ENCODE results near the gene TUBB. TPM values are rescaled to one million over a fixed set of nuclear protein-coding genes. Genes with fewer than 3 reads are reported as not detected.

The TUBB gene
- polyA plus RNA-seq, 1 of the 3 experiments (the other 2 are of a cell fraction), result 1,037 TPM

- H3F3A ChIP-seq (replicated peaks; ENCODE audit: insufficient read depth), result peaks cover 34% of the 10 kb centered on the region
- 64% methylated on average over 3 of the region's 3 CpGs for WGBS (ENCODE audit: low lambda C conversion rate)
- peak overlapping the region; percentile 85 for H2AFZ ChIP-seq (ENCODE audit: low read depth)
- CTCF ChIA-PET, result no interaction called here
- H3K9me3 ChIP-seq, result no peaks in the 10 kb centered on the region
- no peaks in the 10 kb centered on the region for H3K36me3 ChIP-seq (replicated peaks in 1 of 2; ENCODE audit: control insufficient read depth in 1 of 2, insufficient read depth in 2 of 2, low read length in 1 of 2)
- no peaks in the 10 kb centered on the region for H3K79me2 ChIP-seq (ENCODE audit: insufficient read depth)
- no peaks in the 10 kb centered on the region for H3K27me3 ChIP-seq (ENCODE audit: insufficient read depth)
- H4K20me1 ChIP-seq (ENCODE audit: insufficient read depth), result no peaks in the 10 kb centered on the region
- DNase-seq, result no peak
- no peak overlapping the region; a peak in 1 of 4 replicates for H3K4me3 ChIP-seq (ENCODE audit: low read depth in 2 of 2, low read length in 1 of 2)
- H3K4me2 ChIP-seq, result 0 out of 2 replicates have a peak overlapping the region, but pooled peaks have one; percentile 77
- peak overlapping the region; percentile 79 for H3K9ac ChIP-seq
- H3K27ac ChIP-seq (ENCODE audit: low read depth in 2 of 2, low read length in 1 of 2), result peak overlapping the region; percentile 89 to 99
- no peaks in the 10 kb centered on the region for H3K9me2 ChIP-seq
- POLR2A ChIA-PET, result interaction anchor here (0.8 kb wide), 1 partner anchor 11 kb away, joined by 3 read pairs; no protein-coding TSS in a partner anchor
- TF ChIP-seq EZH2phosphoT487 (IDR thresholded peaks at IDR 0.05; ENCODE audit: borderline replicate concordance, low read depth) (no peak), ELF1 (IDR thresholded peaks at IDR 0.05) (no peak), RAD21 (IDR thresholded peaks at IDR 0.05; ENCODE audit: low read length) (no peak), SMC3 (IDR thresholded peaks at IDR 0.05; ENCODE audit: low read depth, low read length) (no peak), CTCF (IDR thresholded peaks at IDR 0.05) (no peak), CHD2 (IDR thresholded peaks at IDR 0.05; ENCODE audit: low read length, partially characterized antibody) (no peak), MEF2A (IDR thresholded peaks at IDR 0.05; ENCODE audit: borderline replicate concordance, low read depth) (no peak), TAF1 (IDR thresholded peaks at IDR 0.05; ENCODE audit: borderline replicate concordance, low read depth, low read length) (no peak)
- peaks cover 21 to 35% of the 10 kb centered on the region in 2 experiments for H3K4me1 ChIP-seq (ENCODE audit: control insufficient read depth in 1 of 2, insufficient read depth in 2 of 2, low read depth in 1 of 2, low read length in 1 of 2)
Observed at GRCh38 chr6:30770592-30770991, 50.4 kb downstream of the TUBB start.

- Histone ChIP-seq H3K27me3 (ENCODE audit: insufficient read depth) (no peaks in the 10 kb centered on the region), H3F3A (replicated peaks; ENCODE audit: insufficient read depth) (peaks cover 12% of the 10 kb centered on the region), H3K9me2 (no peaks in the 10 kb centered on the region), H3K9ac (no peak overlapping the region), H3K79me2 (ENCODE audit: insufficient read depth) (no peaks in the 10 kb centered on the region), H3K4me3 (ENCODE audit: low read depth in 2 of 2, low read length in 1 of 2) (no peak overlapping the region), H3K4me1 (ENCODE audit: control insufficient read depth in 1 of 2, insufficient read depth in 2 of 2, low read depth in 1 of 2, low read length in 1 of 2) (peaks cover 22 to 30% of the 10 kb centered on the region in 2 experiments), H2AFZ (ENCODE audit: low read depth) (no peak overlapping the region), H3K4me2 (no peak overlapping the region), H3K36me3 (replicated peaks in 1 of 2; ENCODE audit: control insufficient read depth in 1 of 2, insufficient read depth in 2 of 2, low read length in 1 of 2) (no peaks in the 10 kb centered on the region), H3K27ac (ENCODE audit: low read depth in 2 of 2, low read length in 1 of 2) (peak overlapping the region in 1 of 2 experiments; percentile 4; a peak in 1 of 4 replicates), H3K9me3 (no peaks in the 10 kb centered on the region), H4K20me1 (ENCODE audit: insufficient read depth) (no peaks in the 10 kb centered on the region)
- ChIA-PET CTCF (interaction anchor here (1.7 kb wide), 1 partner anchor 37 kb away, joined by 4 read pairs; no protein-coding TSS in a partner anchor), POLR2A (no interaction called here)
- no peak for TF ChIP-seq JUND (IDR thresholded peaks at IDR 0.05)
- no peak for TF ChIP-seq MEF2A (IDR thresholded peaks at IDR 0.05; ENCODE audit: borderline replicate concordance, low read depth)
- no peak for TF ChIP-seq FOSL2 (IDR thresholded peaks at IDR 0.05; ENCODE audit: borderline replicate concordance, low read depth)
- TF ChIP-seq SMC3 (IDR thresholded peaks at IDR 0.05; ENCODE audit: low read depth, low read length), result no peak
- TF ChIP-seq GATA2 (CRISPR knock-in tag; IDR thresholded peaks at IDR 0.05), result no peak
- no peak for TF ChIP-seq CTCF (IDR thresholded peaks at IDR 0.05)
- TF ChIP-seq EP300 (IDR thresholded peaks at IDR 0.05; ENCODE audit: borderline replicate concordance in 1 of 2, low read depth in 1 of 2, low read length in 1 of 2), result no peak
- no peak for TF ChIP-seq ZBTB33 (IDR thresholded peaks at IDR 0.05; ENCODE audit: borderline replicate concordance, low read depth)
- TF ChIP-seq TAF1 (IDR thresholded peaks at IDR 0.05; ENCODE audit: borderline replicate concordance, low read depth, low read length), result no peak
- TF ChIP-seq TEAD4 (IDR thresholded peaks at IDR 0.05; ENCODE audit: borderline replicate concordance, insufficient read depth), result no peak
- no peak for TF ChIP-seq TCF12 (IDR thresholded peaks at IDR 0.05)
- TF ChIP-seq RCOR1 (IDR thresholded peaks at IDR 0.05; ENCODE audit: low read length), result no peak
- WGBS (ENCODE audit: low lambda C conversion rate), result 95% methylated on average over 8 of the region's 8 CpGs
- DNase-seq, result no peak
Observed at GRCh38 chr6:30774701-30775100, 54.5 kb downstream of the TUBB start.
